Measurements from ENCODE around the gene EN1. TPM values are rescaled to one million over a fixed set of nuclear protein-coding genes. Genes with fewer than 3 reads are reported as not detected.

Gene EN1
- total and polyA plus RNA-seq, 9 donors = not detected

DNA sequence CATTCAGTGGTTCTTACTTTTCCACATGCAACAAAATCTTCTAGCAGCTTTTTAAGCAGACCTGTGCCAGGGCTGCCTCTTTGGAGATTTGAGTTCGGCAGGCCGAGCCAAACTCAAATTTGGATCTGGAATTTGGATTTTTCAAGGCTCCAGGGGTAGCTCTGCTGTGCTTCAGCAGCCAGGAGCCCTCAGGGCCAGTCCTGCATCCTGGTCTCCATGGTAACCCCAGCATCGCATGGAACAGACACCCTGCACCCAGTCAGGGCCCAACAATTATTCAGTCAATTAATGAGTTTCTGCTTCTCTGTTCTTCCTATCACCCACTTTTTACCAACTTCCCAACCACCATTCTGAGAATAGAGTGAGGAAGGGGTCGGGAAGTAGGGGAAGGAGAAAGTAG lies 30.0 kb downstream of the EN1 start:
- intact Hi-C loops (cut with DNase I) = no loop called here
- Histone ChIP-seq H3K36me3 (no peaks in the 10 kb centered on the region), H3K27ac (no peak overlapping the region), H3K27me3 (no peaks in the 10 kb centered on the region), H3K9me3 (no peaks in the 10 kb centered on the region), H3K4me3 (no peak overlapping the region), H3K4me1 (ENCODE audit: insufficient read depth) (no peaks in the 10 kb centered on the region)
- no peak for TF ChIP-seq POLR2A (IDR thresholded peaks at IDR 0.05)
- TF ChIP-seq, protein P1, sequence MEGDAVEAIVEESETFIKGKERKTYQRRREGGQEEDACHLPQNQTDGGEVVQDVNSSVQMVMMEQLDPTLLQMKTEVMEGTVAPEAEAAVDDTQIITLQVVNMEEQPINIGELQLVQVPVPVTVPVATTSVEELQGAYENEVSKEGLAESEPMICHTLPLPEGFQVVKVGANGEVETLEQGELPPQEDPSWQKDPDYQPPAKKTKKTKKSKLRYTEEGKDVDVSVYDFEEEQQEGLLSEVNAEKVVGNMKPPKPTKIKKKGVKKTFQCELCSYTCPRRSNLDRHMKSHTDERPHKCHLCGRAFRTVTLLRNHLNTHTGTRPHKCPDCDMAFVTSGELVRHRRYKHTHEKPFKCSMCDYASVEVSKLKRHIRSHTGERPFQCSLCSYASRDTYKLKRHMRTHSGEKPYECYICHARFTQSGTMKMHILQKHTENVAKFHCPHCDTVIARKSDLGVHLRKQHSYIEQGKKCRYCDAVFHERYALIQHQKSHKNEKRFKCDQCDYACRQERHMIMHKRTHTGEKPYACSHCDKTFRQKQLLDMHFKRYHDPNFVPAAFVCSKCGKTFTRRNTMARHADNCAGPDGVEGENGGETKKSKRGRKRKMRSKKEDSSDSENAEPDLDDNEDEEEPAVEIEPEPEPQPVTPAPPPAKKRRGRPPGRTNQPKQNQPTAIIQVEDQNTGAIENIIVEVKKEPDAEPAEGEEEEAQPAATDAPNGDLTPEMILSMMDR (IDR thresholded peaks at IDR 0.05) = no peak
- no peak for TF ChIP-seq EP300 (IDR thresholded peaks at IDR 0.05)
- 57 to 73% (median 57%) methylated on average over 4 of the region's 4 CpGs for WGBS, 3 donors
- DNase-seq = no peak

DNA sequence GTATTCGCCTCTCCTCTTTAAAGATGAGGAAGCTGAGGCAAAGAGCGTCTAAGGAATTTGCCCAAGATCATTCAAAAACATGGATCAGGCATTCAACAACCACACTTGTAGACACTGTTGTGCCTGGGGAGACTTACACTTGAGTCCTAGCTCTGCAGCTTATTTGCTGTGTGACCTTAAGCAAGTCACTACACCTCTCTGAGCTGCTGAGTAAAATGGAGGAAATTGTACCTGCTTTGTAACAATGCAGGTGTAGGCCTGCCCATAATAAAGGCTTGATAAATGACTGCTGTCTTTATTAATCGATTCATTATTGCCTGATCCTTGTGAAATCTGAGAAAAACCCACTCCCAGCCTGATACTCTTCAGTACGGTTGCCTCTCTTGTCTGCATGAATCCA lies 30.8 kb downstream of the EN1 start:
- intact Hi-C loops (cut with DNase I) = no loop called here
- TF ChIP-seq POLR2A (IDR thresholded peaks at IDR 0.05) = no peak
- TF ChIP-seq, protein P1 (IDR thresholded peaks at IDR 0.05) = no peak
- no peak for TF ChIP-seq EP300 (IDR thresholded peaks at IDR 0.05)
- no peak overlapping the region for H3K4me3 ChIP-seq
- no peaks in the 10 kb centered on the region for H3K4me1 ChIP-seq (ENCODE audit: insufficient read depth)
- no peaks in the 10 kb centered on the region for H3K27me3 ChIP-seq
- H3K27ac ChIP-seq = no peak overlapping the region
- no peaks in the 10 kb centered on the region for H3K9me3 ChIP-seq
- 72 to 85% (median 83%) methylated on average over 4 of the region's 4 CpGs for WGBS, 3 donors
- DNase-seq = no peak
- no peaks in the 10 kb centered on the region for H3K36me3 ChIP-seq

DNA sequence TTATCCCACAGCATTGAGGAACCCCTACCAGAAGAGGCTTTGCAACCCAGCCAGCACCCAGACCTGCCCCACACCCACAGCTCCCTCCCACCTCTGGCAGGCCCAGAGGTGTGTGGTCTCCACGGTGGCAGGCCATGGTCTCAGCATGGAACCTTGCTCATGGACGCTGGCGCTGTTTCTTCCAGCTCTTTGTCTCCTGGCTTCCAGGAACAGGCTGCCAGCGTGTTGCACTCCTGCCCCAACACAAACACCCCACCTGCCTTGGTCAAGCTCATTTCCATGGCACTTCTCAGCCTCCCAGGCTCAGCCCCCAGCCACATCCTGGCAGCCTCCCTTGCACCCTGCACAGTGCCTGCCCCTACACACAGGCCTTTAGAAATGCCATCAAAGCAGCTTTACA lies 31.7 kb downstream of the EN1 start:
- 69 to 80% (median 70%) methylated on average over 4 of the region's 4 CpGs for WGBS, 3 donors
- H3K4me1 ChIP-seq (ENCODE audit: insufficient read depth) = no peaks in the 10 kb centered on the region
- no peak overlapping the region for H3K4me3 ChIP-seq
- no peaks in the 10 kb centered on the region for H3K36me3 ChIP-seq
- intact Hi-C loops (cut with DNase I) = no loop called here
- TF ChIP-seq, protein P1 (IDR thresholded peaks at IDR 0.05) = no peak
- TF ChIP-seq POLR2A (IDR thresholded peaks at IDR 0.05) (no peak), EP300 (IDR thresholded peaks at IDR 0.05) (no peak)
- no peaks in the 10 kb centered on the region for H3K9me3 ChIP-seq
- no peak for DNase-seq
- H3K27me3 ChIP-seq = no peaks in the 10 kb centered on the region
- no peak overlapping the region for H3K27ac ChIP-seq

DNA sequence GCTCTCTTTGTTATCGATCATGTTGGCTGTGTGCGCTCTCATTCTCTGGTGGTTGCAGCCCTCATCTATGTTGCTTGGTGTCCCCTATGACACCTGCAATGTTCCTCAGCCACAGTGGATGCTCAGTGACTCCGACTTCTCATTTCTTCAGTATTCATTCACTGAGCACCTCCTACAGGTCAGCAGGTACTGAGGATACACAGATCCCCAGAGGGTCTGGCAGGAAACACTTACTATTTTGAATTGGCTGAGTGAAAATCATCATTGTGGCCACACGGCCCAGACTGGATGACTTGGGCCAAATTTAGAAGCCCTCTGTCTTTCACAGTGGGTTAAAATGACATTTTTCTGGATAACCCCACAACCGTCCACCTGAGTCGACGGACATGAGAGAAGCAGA lies 32.1 kb downstream of the EN1 start:
- Histone ChIP-seq H3K36me3 (no peaks in the 10 kb centered on the region), H3K27ac (no peak overlapping the region), H3K4me3 (no peak overlapping the region), H3K27me3 (no peaks in the 10 kb centered on the region), H3K4me1 (ENCODE audit: insufficient read depth) (no peaks in the 10 kb centered on the region), H3K9me3 (no peaks in the 10 kb centered on the region)
- intact Hi-C loops (cut with DNase I) = no loop called here
- TF ChIP-seq, protein P1 (IDR thresholded peaks at IDR 0.05) = no peak
- no peak for TF ChIP-seq POLR2A (IDR thresholded peaks at IDR 0.05)
- TF ChIP-seq EP300 (IDR thresholded peaks at IDR 0.05) = no peak
- DNase-seq = no peak
- WGBS, 3 donors = 79 to 87% (median 81%) methylated on average over 7 of the region's 7 CpGs

DNA sequence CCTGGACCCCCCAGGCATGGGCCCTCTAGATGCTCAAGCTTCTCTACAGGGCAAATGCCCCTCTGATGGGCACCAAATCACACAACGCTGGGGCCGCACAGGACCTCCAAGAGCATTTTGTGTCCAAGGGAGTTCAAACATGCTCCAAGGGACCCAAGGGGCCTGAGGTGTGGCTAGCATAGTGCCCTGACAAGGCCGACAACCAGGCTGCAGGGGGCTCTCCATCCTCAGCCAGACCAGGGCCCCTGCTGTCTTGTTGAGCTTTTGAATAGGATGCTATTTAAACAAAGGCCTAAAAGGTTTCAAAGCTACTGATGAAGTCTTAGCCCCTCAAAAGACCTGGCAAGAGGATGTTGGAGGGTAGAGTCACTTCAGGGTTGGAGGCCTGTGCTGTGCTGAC lies 33.1 kb downstream of the EN1 start:
- H3K27me3 ChIP-seq = no peaks in the 10 kb centered on the region
- no peaks in the 10 kb centered on the region for H3K4me1 ChIP-seq (ENCODE audit: insufficient read depth)
- 79 to 84% (median 81%) methylated on average over 3 of the region's 3 CpGs for WGBS, 3 donors
- no peaks in the 10 kb centered on the region for H3K36me3 ChIP-seq
- TF ChIP-seq POLR2A (IDR thresholded peaks at IDR 0.05) (no peak), EP300 (IDR thresholded peaks at IDR 0.05) (no peak)
- TF ChIP-seq, protein P1 (IDR thresholded peaks at IDR 0.05) = no peak
- intact Hi-C loops (cut with DNase I) = no loop called here
- no peak overlapping the region for H3K4me3 ChIP-seq
- H3K9me3 ChIP-seq = no peaks in the 10 kb centered on the region
- DNase-seq = no peak
- no peak overlapping the region for H3K27ac ChIP-seq
